Thyroid gland (tissue), 4 donors: ENCODE data around the gene STK10.

Experiments
- POLR2A ChIP-seq, 2 donors: fragments of 450-650 bp; IDR thresholded peaks; one replicate each; pipeline ENCODE4 v1.6.1; 2017; ENCODE audit warnings: antibody characterized with exemption in 2 of 2, mild to moderate bottlenecking in 2 of 2, moderate library complexity in 1 of 2
- TF ChIP-seq, protein P1 (sequence below), 6 experiments: fragments of 200-600 bp in 3 of 6; fragments of 450-650 bp in 3 of 6; sonication (generic) in 3 of 6; IDR thresholded peaks; one replicate each; pipeline ENCODE4 v1.5.1; 2016 to 2019; ENCODE audit warnings: antibody characterized with exemption in 6 of 6, mild to moderate bottlenecking in 2 of 6, inconsistent platforms in 1 of 6, moderate library complexity in 1 of 6

- TF ChIP-seq, protein P1, sequence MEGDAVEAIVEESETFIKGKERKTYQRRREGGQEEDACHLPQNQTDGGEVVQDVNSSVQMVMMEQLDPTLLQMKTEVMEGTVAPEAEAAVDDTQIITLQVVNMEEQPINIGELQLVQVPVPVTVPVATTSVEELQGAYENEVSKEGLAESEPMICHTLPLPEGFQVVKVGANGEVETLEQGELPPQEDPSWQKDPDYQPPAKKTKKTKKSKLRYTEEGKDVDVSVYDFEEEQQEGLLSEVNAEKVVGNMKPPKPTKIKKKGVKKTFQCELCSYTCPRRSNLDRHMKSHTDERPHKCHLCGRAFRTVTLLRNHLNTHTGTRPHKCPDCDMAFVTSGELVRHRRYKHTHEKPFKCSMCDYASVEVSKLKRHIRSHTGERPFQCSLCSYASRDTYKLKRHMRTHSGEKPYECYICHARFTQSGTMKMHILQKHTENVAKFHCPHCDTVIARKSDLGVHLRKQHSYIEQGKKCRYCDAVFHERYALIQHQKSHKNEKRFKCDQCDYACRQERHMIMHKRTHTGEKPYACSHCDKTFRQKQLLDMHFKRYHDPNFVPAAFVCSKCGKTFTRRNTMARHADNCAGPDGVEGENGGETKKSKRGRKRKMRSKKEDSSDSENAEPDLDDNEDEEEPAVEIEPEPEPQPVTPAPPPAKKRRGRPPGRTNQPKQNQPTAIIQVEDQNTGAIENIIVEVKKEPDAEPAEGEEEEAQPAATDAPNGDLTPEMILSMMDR (IDR thresholded peaks at IDR 0.05), result no peak
- TF ChIP-seq POLR2A (IDR thresholded peaks at IDR 0.05), result no peak
Observed at GRCh38 chr5:172142709-172143215, 45.3 kb downstream of the STK10 start.
